ENCODE measurements around the gene CFAP53. TPM values are rescaled to one million over a fixed set of nuclear protein-coding genes. Genes with fewer than 3 reads are reported as not detected.

CFAP53 gene
- total and polyA plus RNA-seq, 2 donors from 2014 or later: 1.3 to 3.9 TPM

GRCh38 chr18:50306944-50307343 is 40.6 kb upstream of the CFAP53 start:
- no peak for FAIRE-seq
- Histone ChIP-seq H3K27ac (ENCODE audit: low read depth in 2 of 2, low read length in 2 of 2) (no peak overlapping the region), H3K4me3 (ENCODE audit: low read length in 3 of 3) (peak overlapping the region in 2 of 3 donors; percentile 67 to 68)

GRCh38 chr18:50301074-50301473 is 34.8 kb upstream of the CFAP53 start:
- Histone ChIP-seq H3K9me3 (ENCODE audit: control insufficient read depth in 2 of 3, insufficient read depth in 1 of 3, low read length in 3 of 3) (peaks cover 0 to 2% (median 0%) of the 10 kb centered on the region in 3 donors), H3K4me1 (ENCODE audit: control insufficient read depth in 2 of 3, insufficient read depth in 2 of 3, low read depth in 1 of 3, low read length in 3 of 3) (no peaks in the 10 kb centered on the region), H3K9ac (ENCODE audit: low read length in 3 of 3) (no peak overlapping the region), H3K36me3 (ENCODE audit: control insufficient read depth in 2 of 3, insufficient read depth in 3 of 3, low read length in 3 of 3) (no peaks in the 10 kb centered on the region), H3K27ac (ENCODE audit: low read depth in 2 of 2, low read length in 2 of 2) (no peak overlapping the region), H3K4me3 (ENCODE audit: low read length in 3 of 3) (no peak overlapping the region), H3K27me3 (ENCODE audit: control insufficient read depth, insufficient read depth, low read length) (no peaks in the 10 kb centered on the region)
- FAIRE-seq (no peak), DNase-seq (no peak)
- no peak for TF ChIP-seq CTCF (IDR thresholded peaks at IDR 0.05; ENCODE audit: borderline replicate concordance, extremely low read depth, insufficient read depth)
- intact Hi-C loops (cut with DNase I): no loop called here

More at GRCh38 chr18:50306944-50307343, 40.6 kb upstream of the CFAP53 start:
- H3K27me3 ChIP-seq (ENCODE audit: control insufficient read depth, insufficient read depth, low read length): no peaks in the 10 kb centered on the region
- H3K4me1 ChIP-seq (ENCODE audit: control insufficient read depth in 2 of 3, insufficient read depth in 2 of 3, low read depth in 1 of 3, low read length in 3 of 3): peaks cover 0 to 8% (median 1%) of the 10 kb centered on the region in 3 donors
- H3K36me3 ChIP-seq (ENCODE audit: control insufficient read depth in 2 of 3, insufficient read depth in 3 of 3, low read length in 3 of 3): no peaks in the 10 kb centered on the region
- peaks cover 0 to 2% (median 0%) of the 10 kb centered on the region in 3 donors for H3K9me3 ChIP-seq (ENCODE audit: control insufficient read depth in 2 of 3, insufficient read depth in 1 of 3, low read length in 3 of 3)
- DNase-seq: no peak
- no peak for TF ChIP-seq CTCF (IDR thresholded peaks at IDR 0.05; ENCODE audit: borderline replicate concordance, extremely low read depth, insufficient read depth)
- intact Hi-C loops (cut with DNase I): no loop called here
- no peak overlapping the region for H3K9ac ChIP-seq (ENCODE audit: low read length in 3 of 3)

- H3K27me3 ChIP-seq (ENCODE audit: control insufficient read depth, insufficient read depth, low read length): no peaks in the 10 kb centered on the region
- no peaks in the 10 kb centered on the region for H3K36me3 ChIP-seq (ENCODE audit: control insufficient read depth in 2 of 3, insufficient read depth in 3 of 3, low read length in 3 of 3)
- DNase-seq (no peak), FAIRE-seq (no peak)
- H3K4me1 ChIP-seq (ENCODE audit: control insufficient read depth in 2 of 3, insufficient read depth in 2 of 3, low read depth in 1 of 3, low read length in 3 of 3): no peaks in the 10 kb centered on the region
- intact Hi-C loops (cut with DNase I): no loop called here
- H3K27ac ChIP-seq (ENCODE audit: low read depth in 2 of 2, low read length in 2 of 2): no peak overlapping the region
- H3K4me3 ChIP-seq (ENCODE audit: low read length in 3 of 3): no peak overlapping the region
- no peaks in the 10 kb centered on the region for H3K9me3 ChIP-seq (ENCODE audit: control insufficient read depth in 2 of 3, insufficient read depth in 1 of 3, low read length in 3 of 3)
- H3K9ac ChIP-seq (ENCODE audit: low read length in 3 of 3): no peak overlapping the region
- TF ChIP-seq CTCF (IDR thresholded peaks at IDR 0.05; ENCODE audit: borderline replicate concordance, extremely low read depth, insufficient read depth): no peak
These were observed 33.5 kb upstream of the CFAP53 start for GRCh38 chr18:50299626-50300388.

All from kidney (tissue), 14 donors.